ENCODE data around the gene PNCK.

Gene PNCK

GRCh38 chrX:153662266-153662665 is 11.3 kb downstream of the PNCK start:
- peak in 2 of 3 donors; percentile 31 to 34 for DNase-seq (ENCODE audit: low read depth in 2 of 3, low spot score in 1 of 3)

GRCh38 chrX:153659268-153659667 is 14.3 kb downstream of the PNCK start:
- no peak for DNase-seq (ENCODE audit: low read depth in 2 of 3, low spot score in 1 of 3)

DNA sequence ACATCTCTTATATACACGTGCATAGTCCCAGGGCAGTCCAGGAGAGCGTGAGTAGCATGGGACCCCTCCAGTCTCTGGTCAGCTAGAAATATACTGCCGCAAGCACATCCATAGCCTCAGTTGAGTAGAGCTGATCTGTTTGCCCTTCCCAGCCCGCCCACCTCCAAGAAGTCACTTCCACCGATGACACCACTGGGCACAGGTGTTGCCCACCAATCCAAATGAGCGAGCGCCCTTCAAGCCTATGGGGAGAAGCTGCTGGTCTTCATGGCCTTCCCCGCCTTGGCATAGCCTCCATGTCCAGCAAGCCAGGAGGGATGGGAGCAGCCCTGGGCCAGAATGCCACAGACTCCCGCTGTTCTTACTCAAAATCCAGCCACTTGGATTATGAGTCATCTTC is 16.5 kb downstream of the PNCK start:
- no peak for DNase-seq (ENCODE audit: low read depth in 2 of 3, low spot score in 1 of 3)

DNA sequence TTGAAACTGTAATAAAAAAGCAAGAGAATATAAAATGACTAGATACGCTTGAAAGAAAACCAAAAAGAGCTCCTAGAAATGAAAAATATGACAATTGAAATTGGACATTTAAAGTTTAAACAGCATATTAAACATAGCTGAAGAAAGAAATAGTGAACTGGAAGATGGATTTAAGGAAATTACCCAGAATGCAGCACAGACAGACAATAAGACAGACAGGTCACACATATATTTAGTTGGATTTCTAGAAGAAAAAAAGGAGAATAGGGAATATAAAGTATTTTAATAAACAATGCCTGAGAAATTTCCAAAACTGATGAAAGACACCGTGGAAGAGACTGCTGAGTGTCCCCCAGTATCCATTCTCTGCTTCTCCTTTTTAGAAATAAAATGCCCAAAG is 20.1 kb downstream of the PNCK start:
- DNase-seq (ENCODE audit: low read depth in 2 of 3, low spot score in 1 of 3) = no peak

DNA sequence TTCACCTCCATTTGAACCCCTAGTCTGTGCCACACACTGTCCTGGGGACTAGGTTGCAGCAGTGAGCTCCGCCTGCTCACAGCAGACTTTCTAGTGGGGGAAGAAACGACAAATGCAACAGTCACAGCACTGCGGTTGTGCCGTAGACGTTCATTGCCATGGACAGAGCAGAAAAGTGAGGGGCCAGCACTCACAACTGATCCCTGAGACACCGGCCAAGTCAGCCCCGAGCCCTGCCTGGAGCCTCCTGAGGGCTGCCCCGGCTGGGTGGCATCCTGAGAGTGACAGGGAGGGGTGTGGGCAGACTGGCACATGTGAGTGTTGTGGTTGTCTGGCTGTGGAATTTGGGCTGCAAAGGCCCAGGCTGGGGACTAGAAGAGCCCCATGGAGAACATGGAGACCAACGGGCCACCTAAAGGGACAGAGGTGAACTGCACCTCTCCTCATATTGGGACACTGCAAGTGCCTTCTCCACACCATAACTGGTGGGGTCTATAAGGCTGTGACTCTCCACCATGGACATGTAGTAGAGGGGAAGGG is 22.0 kb downstream of the PNCK start:
- no peak for DNase-seq (ENCODE audit: low read depth in 2 of 3, low spot score in 1 of 3)

GRCh38 chrX:153650959-153651358 is 22.7 kb downstream of the PNCK start:
- DNase-seq (ENCODE audit: low read depth in 2 of 3, low spot score in 1 of 3) = no peak

GRCh38 chrX:153649915-153650782 is 23.5 kb downstream of the PNCK start:
- DNase-seq (ENCODE audit: low read depth in 2 of 3, low spot score in 1 of 3) = no peak

DNA sequence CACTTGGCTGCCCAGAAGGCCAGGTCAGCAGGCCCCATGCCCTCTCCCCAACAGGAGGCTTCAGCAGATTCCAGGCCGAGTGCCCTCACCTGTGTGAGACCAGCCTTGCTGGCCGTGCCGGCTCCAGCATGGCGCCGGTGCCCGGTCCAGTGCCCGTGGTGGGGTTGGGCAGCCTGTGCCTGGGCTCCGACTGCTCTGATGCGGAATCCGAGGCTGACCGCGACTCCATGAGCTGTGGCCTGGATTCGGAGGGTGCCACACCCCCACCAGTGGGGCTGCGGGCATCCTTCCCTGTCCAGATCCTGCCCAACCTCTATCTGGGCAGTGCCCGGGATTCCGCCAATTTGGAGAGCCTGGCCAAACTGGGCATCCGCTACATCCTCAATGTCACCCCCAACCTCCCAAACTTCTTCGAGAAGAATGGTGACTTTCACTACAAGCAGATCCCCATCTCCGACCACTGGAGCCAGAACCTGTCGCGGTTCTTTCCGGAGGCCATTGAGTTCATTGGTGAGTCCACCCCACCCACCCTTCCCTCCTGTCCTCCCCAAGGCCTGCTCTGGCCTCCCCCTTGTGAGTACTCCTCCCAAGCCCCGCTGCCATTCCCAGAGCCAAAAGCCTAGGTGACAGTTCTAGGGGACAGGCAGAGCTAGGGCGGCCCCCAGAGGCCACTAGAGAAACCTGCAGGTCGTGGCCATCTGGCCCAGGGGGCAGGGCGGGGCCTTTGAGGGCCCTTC is 24.3 kb downstream of the PNCK start:
- DNase-seq (ENCODE audit: low read depth in 2 of 3, low spot score in 1 of 3) = peak in 2 of 3 donors; percentile 20 to 30

GRCh38 chrX:153648358-153649177 is 25.0 kb downstream of the PNCK start:
- DNase-seq (ENCODE audit: low read depth in 2 of 3, low spot score in 1 of 3) = no peak

GRCh38 chrX:153647461-153648357 is 25.9 kb downstream of the PNCK start:
- DNase-seq (ENCODE audit: low read depth in 2 of 3, low spot score in 1 of 3) = no peak

DNA sequence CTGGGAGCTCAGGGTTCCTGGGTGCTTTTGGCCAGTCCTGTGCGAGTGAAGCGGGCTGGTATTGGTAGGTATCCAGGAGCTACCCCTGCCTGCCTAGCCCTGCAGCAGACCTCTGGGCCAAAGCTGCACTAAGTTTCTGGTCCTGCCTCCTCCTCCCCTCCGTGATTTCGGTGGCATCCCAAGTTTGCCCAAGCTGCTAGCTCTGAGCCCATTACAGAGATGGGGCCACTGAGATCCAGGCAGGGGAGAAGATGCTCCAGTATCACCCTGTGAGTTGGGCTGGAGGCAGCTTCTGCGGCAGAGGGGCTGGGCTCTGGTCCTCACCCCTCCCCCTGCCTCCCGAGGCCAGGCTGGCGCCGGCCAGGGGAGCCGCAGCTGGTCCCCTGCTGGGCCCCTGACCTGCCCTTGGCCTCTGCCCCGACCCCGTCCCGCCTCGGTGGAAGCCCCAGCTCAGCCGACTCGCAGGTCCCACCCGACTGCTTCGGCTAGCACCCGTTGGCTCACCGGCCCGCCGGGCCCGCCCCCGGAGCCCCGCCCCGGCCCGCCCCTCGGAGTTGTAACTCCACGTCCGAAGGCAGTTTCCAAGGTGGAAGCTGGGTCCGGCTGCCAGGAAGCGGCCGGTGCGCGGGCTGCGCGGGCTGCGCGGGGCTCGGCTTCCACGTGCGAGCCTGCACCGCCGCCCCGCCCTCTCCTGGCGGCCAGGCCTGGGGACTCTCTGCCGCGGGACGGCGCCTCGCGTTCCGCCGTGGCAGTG is 26.8 kb downstream of the PNCK start, which contains the start of gene DUSP9:
DUSP9 (plus strand) TSS at position 584 of the 754 bp plus-strand sequence. CDS start 751 bp downstream, outside the sequence.
- DNase-seq (ENCODE audit: low read depth in 2 of 3, low spot score in 1 of 3) = no peak

- DNase-seq (ENCODE audit: low read depth in 2 of 3, low spot score in 1 of 3) = no peak
Observed at GRCh38 chrX:153645921-153646488, 27.6 kb downstream of the PNCK start.

DNA sequence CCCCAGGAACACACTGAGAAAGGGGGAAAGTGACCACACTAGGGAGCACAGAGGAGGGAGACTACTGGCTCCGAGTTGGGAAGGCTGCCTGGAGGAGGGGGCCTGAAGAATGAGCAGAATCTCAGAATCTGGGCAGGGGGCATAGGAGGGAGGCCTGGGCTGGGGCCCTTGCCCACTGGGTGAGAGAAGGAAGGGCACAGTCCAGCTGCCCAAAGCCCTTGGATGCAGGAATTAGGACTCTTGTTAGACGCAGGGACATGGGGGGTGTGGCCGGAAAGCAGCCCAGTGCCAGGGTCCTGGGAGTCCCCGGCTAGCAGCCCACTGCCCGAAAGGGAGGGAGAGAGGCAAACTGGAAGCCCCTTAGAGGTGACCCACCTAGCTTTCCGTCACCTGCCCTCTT is 28.5 kb downstream of the PNCK start:
- no peak for DNase-seq (ENCODE audit: low read depth in 2 of 3, low spot score in 1 of 3)

DNA sequence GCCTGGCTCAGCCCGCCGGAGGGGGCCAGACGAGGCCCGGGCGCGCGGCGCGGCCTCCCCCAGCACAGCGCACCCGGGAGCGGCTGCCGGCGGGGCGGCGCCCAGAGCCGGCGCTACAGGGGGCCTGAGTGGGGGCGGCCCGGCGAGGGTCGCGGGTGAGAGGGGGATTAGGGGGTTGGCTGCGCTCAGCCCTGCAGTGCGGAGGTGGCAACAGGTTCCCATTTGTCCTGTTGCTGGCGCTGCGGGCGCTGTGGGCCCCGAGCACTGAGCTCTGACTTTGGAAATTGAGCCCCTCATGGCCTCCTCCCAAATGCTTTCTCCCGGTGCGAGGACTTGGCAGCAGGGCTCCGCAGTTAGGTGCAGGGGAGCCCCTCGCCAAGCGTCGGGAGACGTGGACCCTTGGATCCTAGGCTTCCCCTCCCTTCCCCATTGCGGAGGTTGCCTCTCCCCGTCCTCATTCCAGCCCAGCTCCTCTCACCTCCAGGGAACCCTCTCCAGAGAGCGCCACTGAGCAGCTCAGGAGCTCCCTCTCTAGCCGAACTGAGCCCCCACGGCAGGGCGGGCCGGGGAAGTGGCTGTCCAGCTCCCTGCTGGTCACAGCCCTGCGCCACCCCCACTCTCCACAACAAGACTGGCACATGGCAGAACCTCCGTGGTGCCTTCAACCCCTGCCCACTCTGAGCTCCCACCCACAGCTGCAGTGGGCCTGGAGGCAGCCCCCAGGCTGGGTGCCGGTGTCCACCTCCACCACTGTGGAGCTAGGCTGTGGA is 29.1 kb downstream of the PNCK start:
- no peak for DNase-seq (ENCODE audit: low read depth in 2 of 3, low spot score in 1 of 3)

DNA sequence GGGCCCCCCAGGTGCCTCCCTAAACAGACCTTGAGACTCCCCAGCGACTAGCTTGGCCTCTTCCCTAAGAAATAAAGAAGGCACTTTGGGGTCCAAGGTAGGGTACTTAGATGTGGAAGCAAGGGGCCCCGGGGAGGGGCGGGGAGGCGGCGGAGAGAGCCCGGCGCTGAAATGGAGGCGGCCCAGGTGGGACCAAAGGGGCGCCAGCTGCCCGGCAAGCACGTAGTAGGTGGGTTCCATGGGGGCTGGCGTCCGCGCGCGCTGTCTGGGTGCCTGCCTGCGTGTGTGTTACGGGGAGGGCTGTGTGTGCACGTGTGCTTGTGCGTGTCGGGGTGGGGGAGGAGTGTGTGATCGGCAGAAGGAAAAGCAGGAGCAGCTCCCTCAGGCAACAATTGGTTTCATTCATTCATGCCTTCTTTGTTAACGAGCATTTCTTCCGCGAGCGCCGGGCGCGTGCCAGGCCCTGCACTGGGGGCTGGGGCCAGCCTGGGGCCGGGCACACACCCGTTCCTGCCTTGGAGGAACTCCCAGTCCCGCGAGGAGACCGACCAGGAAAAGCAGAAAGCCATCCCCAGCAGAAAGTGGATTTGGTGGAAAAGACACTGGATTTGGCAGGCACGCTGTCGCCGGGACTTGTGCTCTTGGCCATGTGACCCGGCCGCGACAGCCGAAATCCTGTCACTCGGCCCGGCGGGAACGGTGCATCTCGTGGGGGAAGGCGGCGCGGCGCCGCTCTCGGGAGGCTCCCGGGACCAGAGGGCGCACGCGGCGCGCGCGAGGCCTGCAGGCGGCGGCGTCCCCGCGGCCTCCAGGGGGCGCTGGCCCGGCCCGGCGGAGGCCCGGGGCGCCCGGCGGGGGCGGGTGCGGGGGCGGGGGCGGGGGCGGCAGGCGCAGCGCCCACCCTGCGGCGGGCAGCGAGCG is 29.9 kb downstream of the PNCK start:
- no peak for DNase-seq (ENCODE audit: low read depth in 2 of 3, low spot score in 1 of 3)

DNA sequence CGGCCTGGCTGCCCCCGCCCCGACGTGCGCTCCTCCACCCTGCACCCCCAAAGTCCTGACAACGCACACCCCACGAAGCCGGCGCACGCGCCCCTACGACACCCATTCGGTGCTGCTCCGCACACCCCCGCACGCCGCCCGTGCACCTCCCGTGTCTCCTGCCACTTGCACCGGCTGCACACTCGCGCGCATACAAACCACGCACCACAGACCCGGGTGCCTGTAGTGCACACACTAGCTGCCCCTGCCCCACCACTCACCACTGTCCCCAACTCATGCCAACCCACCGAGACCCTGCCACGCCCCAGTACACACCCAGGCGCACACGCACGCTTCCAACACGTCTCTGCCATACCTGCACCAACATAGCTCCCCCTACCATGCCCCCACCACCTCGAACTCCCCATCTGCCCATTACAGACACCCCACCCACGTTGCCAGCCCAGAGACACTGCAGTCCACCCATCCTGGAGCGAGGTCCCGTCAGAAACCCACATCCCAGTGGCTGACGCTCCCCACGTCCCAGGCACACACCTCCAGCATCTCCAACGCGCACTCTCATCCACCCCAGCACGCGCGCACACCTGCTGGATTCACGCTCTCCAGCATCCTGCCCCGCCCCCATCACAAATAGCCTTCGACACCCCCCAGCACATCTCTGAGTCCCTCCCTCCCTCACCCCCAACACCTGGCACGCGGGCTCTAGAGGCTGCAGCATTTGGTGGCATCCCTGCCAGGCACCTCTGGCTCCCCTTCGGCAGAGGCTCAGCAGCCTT is 30.8 kb downstream of the PNCK start:
- DNase-seq (ENCODE audit: low read depth in 2 of 3, low spot score in 1 of 3) = no peak

All from stimulated activated CD4-positive, alpha-beta T cell treated with anti-CD3 and anti-CD28 coated beads, Interleukin-12 subunit alpha, Interleukin-12 subunit beta, amount 100 ng/mL, for 48 hours (primary cell).